Fibroblast of skin of abdomen (primary cell): ENCODE results near the gene CIPC.
A peak's percentile ranks its signal among the peaks of the same experiment; 100 is the strongest.

Experiments used
- DNase-seq: peaks from one replicate; pipeline ENCODE4 v3.0.0-alpha.2; 2013

Gene CIPC

DNA sequence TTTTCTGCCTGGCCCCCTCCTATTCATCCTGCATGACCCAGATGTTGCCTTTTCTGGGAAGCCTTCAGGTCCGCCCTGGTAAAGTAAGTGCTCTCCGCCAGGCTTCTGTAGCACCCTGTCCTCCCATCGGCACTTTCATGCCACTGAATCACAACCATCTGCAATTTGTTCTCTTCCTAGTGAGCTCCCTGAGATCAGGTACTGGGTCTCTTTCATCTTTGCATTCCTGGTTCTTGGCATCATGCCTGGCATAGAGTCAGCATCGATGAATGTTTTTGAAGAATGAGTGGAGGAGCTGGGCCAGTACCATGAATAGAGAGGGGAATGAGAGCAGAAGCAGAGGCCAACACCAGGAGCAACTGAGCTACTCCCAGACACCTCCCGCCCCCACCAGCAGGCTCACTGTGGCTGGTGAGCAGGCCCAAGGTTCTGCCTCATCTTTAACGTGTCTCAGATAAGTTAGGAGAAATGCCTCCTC lies 30.4 kb downstream of the CIPC start:
- peak; percentile 14 for DNase-seq

DNA sequence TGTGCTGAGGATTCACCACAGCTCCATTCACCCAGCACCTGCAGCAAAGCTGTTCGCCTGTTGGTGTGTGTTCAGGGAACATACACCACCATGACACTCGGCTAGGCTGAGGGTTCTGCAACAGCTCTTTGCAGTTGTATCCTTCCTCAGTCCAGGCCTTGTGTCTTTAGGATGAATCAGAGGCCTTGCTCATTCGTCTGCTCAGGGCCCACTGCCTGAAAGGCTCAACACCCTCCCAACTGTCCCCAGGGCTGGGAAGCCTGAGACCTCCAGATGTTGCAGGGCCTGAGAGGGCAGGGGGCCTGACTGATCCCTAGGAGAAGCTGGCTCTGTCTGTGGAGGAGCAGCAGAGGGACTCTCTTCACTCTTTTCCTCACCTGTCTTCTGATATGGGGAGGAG lies 32.3 kb downstream of the CIPC start:
- no peak for DNase-seq

GRCh38 chr14:77131206-77131605 lies 33.1 kb downstream of the CIPC start:
- DNase-seq, result no peak

DNA sequence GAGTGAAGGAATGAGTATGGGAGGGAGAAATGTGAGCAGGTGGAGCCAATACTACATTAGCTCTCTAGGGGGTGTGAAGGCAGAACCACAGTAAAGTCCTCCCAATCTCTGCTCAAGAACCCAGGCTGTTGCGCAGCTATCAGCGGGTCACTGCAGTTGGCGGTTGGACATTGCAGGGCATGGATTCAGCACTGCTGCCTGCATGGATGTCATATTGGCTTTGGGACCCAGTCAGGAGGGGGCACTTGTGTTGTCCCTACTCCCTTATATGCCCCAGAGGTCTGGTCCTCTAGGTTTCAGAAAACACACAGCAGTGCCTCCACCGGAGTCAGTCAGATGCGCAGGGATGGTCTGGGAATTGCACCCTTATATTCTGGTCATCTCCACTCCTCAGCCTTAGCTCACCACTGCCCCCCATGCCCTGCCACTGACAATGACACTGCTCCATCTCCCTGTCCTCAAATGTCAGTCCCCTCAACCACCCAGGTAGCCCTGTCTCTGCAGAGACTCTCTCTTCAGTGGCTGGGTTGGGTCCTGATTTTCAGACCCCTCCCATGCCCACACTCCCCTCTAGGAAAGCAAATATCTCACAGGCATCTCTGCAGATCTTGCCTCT lies 33.9 kb downstream of the CIPC start:
- DNase-seq, result no peak

DNA sequence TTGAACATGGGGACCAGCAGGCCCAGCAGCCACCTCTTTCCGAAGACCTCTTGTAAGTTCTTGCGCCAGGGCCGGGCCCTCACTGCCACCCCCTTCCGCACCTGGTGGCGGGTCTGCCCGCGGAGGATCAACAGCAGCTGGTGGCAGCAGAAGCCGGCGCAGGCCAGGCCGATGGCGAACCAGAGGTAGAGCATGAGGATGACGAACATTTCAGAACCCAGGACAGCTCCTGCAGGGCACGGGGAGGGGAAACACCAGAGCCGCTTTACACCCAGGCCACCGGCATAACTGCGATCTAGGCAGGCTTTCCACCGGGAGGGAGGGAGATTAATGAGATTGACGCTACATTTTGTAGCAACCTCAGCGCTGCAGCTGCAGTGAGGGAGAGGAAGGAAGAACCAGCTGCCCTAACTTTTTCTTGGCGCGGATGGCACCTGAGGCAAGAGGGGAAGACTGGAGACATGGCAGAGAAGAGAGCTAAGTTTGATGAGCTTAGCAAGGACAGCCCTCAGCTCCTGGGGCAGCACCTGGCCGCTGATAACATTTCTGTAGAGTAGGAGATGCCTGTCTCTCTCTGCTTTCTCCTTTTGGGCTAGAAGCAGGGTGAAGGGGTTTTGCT lies 35.8 kb downstream of the CIPC start:
- DNase-seq, result peak; percentile 65

DNA sequence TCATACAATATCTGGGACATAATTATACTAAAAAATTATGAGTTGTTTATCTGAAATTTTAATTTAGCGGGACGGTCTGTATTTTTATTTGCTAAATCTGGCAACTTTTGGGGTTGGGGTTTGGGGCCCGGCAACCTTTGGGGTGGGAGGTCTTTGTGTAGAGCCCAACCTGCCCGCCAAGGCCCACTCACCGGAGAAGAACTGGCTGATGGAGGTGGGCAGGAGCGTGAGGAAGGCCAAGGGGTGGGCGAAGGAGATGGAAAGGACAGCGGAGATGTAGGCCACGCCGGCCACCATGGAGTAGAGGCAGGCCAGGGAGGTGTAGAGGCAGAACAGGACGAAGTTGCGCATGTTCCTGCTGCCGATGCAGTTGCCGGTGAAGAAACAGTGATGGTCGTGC lies 41.0 kb downstream of the CIPC start:
- DNase-seq, result no peak

- no peak for DNase-seq
These were observed 41.7 kb downstream of the CIPC start for GRCh38 chr14:77139540-77140358.

DNA sequence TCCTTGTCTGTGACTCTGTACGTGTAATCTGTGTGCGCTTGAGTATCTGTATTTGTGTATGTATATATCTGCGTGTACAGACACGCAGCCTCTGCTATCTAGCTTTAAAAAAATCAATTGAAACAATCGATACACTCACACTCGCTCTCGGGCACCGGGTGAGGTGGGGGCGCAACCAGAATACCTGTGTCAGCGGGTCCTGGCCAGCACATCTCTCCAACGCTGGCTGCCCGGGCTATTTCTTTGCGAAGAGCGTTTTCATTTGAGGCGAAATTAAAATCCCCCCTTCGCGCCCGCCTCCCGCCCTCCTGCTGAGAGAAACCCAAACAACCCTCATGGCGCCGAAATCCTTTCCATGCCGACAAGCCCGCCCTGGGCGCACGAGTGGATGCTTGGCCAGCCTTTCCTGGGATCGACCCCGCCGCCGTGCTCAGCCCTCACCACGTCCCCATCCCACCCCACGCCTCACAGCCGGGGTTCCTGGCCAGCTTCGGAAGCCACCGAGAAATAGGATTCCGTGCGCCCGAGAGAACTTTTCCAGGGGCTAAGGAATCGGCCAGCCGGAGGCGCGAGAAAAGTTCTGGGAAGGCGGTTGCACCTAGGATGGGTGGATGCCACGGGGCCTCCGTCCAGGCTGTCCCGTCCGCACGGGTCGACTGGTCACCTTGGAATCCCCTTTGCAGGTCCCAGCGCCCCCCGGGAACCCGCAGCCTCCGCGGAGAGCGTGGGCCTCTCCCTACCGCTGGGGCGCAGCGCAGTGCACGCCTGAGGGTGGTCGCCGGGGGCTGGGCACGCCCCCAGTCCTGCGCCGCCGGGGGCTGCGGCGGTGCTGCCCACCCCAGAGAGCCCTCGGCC lies 42.5 kb downstream of the CIPC start:
- no peak for DNase-seq

DNA sequence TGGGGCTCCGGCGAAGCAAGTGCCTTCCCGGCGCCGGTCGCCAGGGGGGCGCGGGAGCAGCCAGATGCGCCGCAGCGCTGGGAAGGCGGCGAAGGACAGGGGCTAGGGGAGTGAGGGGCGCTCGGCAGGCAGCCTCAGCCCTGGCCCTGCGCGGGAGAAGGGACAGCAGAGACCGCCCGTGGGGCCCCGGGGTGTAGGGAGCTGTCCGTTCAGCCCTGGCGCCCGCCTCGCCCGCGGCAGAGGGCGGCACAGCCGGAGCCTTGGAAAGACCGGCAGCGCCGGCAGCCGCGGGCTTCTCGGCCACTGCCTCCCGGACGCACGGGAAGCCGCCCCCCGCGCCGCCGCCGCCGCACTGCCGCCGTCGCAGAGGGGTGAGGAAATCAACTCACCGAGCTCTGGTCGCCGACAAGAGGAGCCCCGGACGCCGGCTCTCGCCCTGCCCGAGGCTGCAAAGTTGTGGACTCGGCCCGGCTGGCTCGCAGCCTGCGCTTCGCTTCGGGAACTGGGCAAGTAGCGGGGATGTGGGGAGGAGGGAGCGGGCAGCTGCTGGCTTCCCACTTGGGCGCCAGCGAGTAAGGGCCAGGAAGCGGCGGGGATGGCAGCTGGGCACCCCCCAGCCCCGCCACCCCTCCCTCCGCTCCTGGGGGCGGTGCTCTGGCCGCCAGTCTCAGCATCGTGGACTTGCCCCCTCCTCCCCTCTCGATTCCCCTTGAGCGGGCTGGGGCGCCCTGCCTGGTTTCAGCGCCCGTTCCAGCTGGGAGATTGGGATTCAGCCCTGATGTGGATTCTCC lies 43.4 kb downstream of the CIPC start, which contains the start of gene ZDHHC22:
ZDHHC22 (minus strand) TSS at position 578 of the 791 bp plus-strand sequence. CDS start 2,053 bp downstream, outside the sequence.
- no peak for DNase-seq

- DNase-seq, result no peak
These were observed 44.1 kb downstream of the CIPC start for GRCh38 chr14:77142005-77142800.

GRCh38 chr14:77143071-77143470 lies 45.0 kb downstream of the CIPC start:
- DNase-seq, result no peak

- no peak for DNase-seq
These were observed 46.5 kb downstream of the CIPC start for GRCh38 chr14:77144412-77145115.

DNA sequence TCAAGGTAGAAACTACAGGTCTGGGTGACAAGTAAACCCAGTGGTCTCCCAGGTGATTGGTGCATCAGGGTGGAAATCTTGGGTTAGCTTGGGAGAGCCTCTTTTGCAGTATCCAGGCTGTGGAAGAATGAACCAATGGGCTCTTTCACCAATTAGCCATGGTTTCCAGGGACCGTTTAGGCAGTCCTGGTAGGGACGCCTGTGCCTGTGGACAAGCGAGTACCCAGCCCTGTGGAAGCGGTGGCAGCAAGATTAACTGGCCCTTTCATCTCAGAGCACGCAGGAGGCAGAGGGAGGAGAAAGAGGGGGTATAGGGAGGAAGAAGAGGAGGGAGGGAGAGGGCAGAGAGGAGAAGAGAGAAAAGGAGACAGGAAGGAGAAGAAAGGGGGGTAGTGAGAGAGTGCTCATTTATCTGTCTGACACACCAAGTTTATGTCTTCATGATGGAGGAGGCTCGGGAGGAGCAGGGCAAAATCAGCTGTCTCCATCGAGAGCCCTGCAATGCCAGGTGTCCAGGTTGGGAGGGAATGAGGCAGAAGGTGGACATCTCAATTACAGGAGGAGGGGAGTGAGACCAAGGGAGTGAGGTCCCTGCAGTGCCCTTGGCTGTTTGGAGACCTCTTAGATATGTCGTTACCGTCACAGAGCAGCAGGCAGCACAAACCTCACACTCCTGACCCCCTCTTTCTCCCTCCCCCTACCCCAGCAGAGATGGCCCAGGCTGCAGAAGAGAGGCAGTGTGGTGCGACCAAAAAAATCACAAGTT lies 48.1 kb downstream of the CIPC start:
- no peak for DNase-seq

DNA sequence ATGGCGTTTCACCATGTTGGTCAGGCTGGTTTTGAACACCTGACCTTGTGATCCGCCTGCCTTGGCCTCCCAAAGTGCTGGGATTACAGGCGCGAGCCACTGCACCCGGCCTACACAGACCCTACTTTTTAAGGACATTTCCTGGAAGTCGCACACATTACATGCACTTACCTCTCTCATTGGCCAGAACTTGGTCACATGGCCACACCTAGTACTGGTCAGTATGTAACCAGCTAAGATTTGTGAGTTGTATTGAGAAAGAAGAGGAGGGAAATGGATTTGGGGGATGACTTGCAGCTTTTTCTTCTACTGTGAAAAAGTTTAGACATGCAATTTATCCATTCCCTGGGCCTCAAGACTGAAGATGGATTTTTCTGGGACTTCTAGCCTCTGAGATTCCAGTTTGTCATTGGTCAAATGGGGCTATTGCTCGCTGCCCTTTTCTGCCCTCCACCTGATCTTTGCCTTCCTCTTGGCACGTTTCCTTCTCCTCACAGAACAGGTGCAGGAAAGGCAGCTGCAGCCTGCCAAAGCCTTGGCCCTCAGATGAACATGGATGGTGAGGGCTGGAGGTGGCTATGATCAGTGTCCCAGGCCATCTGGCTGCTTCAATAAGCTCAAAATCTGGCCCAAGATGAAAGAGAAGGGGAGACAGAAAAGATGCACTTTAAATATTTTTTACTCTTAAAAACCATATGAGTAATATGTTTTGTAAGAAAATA lies 50.6 kb downstream of the CIPC start:
- no peak for DNase-seq

DNA sequence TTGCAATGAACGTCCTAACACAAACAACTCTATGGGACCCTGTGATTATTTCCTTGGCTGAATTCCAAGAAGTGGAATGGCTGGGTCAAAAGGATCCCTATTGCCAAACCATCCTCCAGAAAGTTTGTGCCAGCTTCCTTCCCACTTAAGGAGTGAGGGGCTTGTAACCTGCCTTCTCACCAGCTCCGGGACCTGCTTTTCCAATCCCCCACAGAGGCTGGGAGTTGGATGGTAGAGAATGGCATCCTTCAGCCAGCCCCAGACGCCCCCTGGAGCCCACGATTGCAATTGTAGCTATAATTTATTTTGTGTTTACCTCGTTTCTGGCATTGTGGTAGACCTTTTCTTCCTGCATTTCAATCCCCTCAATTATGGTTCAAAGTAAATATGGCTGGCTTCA lies 53.2 kb downstream of the CIPC start:
- DNase-seq, result no peak

GRCh38 chr14:77151918-77152588 lies 54.0 kb downstream of the CIPC start:
- DNase-seq, result no peak

DNA sequence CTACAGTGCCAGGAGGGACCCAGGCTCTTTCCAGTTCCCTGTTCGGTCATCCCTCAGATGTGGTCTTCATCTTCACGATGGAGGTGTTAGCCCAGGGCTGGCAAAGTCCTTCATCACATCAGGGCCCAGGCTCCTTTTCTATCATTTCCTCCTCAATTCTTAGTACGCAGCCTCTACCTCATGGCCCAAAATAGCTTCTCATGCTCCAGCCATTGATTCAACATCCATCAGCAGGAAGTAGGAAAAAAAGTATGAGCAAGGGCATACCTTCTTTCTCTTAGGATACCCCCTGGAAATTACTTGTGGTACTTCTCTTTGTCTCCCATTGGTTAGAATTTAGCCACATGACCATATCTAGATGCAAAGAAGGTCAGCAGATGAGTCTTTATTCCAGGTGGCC lies 55.7 kb downstream of the CIPC start:
- no peak for DNase-seq

- DNase-seq, result no peak
These were observed 56.4 kb downstream of the CIPC start for GRCh38 chr14:77154421-77154820.
